IPS-NIHi11 (cell line): Measurements from ENCODE around the gene MAP1A.

ENCODE experiments used
- DNase-seq: peaks from one replicate; pipeline ENCODE4 v3.0.0; 2012; ENCODE audit warnings: mixed read lengths, low spot score

The MAP1A gene

GRCh38 chr15:43511012-43511885 is 6.2 kb upstream of the MAP1A start:
- no peak for DNase-seq

DNA sequence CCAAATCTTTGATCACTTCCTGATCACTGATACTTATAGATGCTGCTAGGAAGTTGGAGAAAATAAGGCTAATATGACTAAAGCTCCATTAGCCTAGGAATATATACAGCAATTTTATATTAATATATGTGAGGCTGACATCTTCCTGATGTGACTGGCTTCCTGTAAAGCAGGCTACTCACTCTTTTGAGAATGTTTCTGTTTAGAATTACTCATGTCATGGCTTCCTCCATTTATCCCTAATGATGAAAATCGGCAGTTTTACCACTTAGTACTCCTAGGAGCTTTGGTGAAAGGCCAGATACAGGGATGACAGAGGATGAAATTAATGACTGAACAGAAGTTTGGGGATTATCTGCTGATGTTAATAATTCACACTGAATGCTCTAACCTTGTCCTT is 3.9 kb upstream of the MAP1A start:
- no peak for DNase-seq

GRCh38 chr15:43514241-43515057 is 3.0 kb upstream of the MAP1A start:
- no peak for DNase-seq

GRCh38 chr15:43515741-43516140 is 1.7 kb upstream of the MAP1A start:
- no peak for DNase-seq

DNA sequence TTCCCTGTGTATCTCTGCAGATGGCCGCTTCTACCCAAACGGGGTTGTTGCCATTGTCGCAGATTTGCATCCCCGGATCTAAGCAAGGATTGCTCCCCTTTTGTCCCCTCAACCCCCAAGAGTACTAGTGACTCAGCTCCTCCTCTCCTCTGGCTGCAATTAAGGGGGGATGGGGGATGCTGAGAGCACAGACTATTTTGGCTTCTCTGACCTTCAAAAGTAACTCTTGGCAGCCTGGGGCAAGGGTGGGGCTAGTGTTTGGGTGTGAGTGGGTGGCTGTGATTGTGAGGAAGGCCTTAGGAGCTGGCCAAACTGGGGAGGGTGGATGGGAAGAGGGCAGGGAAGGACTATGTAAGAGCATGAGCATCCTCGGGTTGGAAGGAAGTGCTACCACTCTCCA is 1.2 kb upstream of the MAP1A start:
- no peak for DNase-seq

GRCh38 chr15:43516801-43517353 is 531 bp upstream of the MAP1A start:
- DNase-seq: no peak

DNA sequence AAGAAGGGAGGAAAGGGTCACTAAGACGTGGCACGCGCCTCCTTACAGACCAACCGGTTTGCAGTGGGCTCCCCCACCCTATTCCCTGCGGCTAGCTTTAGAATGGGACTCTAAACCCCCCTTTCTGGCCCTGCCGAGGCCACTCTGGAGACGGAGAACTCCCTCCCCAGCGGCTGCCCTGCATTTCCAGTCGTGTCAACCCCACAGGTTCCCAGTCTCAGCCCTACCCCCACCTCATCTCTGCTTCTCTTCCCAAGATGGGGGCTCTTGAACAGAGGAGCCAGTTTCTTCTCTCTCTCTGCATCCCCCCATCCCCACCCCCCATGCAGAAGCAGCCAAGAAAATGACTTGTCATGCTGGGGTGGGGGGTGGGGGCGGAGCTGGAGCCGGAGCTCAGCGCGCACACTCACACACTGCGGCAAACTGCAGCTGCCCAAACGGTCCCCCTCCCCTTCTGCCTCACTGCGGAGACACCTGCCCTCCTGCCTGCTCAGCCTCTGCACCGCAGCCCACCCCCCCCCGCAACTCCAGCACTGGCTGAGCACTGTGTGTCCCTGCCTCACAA is 871 bp downstream of the MAP1A start:
- DNase-seq: peak; percentile 76

- DNase-seq: no peak
Measured at GRCh38 chr15:43519196-43519595, 1.8 kb downstream of the MAP1A start.

DNA sequence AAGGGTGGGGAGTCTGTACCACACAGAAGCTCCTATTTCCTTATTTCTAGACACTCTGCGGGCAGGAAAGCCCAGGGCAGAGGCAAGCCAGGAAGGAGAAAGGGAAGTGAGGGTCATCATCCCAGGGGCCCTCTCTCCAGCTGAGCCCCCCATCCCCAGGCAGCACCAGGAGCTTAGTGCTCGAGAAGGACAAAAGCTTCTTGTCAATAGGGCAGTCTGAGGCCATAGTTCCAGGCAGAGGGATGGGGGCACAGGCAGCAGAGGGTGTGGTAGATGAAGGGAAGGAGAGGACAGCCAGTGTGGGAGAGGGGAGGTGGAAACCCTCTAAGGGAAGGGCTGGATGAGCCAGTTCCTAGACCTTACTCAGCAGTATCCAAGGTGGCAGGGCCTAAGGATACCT is 2.7 kb downstream of the MAP1A start:
- DNase-seq: no peak

DNA sequence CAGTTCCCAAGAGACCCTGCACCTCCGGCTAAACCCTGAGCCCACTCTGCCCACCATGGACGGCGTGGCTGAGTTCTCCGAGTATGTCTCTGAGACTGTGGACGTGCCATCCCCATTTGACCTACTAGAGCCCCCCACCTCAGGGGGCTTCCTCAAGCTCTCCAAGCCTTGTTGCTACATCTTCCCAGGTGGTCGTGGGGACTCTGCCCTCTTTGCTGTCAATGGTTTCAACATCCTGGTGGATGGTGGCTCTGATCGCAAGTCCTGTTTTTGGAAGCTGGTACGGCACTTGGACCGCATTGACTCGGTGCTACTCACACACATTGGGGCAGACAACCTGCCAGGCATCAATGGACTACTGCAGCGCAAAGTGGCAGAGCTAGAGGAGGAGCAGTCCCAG is 4.0 kb downstream of the MAP1A start:
- DNase-seq: no peak

- no peak for DNase-seq
Measured at GRCh38 chr15:43522247-43522646, 4.8 kb downstream of the MAP1A start.

DNA sequence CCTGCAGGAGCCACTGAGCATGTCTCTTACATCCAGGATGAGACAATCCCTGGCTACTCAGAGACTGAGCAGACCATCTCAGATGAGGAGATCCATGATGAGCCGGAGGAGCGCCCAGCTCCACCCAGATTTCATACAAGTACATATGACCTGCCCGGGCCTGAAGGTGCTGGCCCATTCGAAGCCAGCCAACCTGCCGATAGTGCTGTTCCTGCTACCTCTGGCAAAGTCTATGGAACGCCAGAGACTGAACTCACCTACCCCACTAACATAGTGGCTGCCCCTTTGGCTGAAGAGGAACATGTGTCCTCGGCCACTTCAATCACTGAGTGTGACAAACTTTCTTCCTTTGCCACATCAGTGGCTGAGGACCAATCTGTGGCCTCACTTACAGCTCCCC is 6.2 kb downstream of the MAP1A start:
- DNase-seq: no peak

DNA sequence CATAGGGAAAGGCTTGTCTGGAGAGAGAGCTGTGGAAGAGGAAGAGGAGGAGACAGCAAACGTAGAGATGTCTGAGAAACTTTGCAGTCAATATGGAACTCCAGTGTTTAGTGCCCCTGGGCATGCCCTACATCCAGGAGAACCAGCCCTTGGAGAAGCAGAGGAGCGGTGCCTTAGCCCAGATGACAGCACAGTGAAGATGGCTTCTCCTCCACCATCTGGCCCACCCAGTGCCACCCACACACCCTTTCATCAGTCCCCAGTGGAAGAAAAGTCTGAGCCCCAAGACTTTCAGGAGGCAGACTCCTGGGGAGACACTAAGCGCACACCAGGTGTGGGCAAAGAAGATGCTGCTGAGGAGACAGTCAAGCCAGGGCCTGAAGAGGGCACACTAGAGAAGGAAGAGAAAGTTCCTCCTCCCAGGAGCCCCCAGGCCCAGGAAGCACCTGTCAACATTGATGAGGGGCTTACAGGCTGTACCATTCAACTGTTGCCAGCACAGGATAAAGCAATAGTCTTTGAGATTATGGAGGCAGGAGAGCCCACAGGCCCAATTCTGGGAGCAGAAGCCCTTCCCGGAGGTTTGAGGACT is 6.9 kb downstream of the MAP1A start:
- no peak for DNase-seq

DNA sequence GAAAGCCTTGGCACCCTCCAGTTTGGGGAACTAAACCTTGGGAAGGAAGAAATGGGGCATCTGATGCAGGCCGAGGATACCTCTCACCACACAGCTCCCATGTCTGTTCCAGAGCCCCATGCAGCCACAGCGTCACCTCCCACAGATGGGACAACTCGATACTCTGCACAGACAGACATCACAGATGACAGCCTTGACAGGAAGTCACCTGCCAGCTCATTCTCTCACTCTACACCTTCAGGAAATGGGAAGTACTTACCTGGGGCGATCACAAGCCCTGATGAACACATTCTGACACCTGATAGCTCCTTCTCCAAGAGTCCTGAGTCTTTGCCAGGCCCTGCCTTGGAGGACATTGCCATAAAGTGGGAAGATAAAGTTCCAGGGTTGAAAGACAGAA is 7.7 kb downstream of the MAP1A start:
- no peak for DNase-seq

DNA sequence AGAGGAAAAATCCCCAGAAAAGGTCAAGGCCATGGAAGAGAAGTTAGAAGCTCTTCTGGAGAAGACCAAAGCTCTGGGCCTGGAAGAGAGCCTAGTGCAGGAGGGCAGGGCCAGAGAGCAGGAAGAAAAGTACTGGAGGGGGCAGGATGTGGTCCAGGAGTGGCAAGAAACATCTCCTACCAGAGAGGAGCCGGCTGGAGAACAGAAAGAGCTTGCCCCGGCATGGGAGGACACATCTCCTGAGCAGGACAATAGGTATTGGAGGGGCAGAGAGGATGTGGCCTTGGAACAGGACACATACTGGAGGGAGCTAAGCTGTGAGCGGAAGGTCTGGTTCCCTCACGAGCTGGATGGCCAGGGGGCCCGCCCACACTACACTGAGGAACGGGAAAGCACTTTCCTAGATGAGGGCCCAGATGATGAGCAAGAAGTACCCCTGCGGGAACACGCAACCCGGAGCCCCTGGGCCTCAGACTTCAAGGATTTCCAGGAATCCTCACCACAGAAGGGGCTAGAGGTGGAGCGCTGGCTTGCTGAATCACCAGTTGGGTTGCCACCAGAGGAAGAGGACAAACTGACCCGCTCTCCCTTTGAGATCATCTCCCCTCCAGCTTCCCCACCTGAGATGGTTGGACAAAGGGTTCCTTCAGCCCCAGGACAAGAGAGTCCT is 9.0 kb downstream of the MAP1A start:
- DNase-seq: no peak

DNA sequence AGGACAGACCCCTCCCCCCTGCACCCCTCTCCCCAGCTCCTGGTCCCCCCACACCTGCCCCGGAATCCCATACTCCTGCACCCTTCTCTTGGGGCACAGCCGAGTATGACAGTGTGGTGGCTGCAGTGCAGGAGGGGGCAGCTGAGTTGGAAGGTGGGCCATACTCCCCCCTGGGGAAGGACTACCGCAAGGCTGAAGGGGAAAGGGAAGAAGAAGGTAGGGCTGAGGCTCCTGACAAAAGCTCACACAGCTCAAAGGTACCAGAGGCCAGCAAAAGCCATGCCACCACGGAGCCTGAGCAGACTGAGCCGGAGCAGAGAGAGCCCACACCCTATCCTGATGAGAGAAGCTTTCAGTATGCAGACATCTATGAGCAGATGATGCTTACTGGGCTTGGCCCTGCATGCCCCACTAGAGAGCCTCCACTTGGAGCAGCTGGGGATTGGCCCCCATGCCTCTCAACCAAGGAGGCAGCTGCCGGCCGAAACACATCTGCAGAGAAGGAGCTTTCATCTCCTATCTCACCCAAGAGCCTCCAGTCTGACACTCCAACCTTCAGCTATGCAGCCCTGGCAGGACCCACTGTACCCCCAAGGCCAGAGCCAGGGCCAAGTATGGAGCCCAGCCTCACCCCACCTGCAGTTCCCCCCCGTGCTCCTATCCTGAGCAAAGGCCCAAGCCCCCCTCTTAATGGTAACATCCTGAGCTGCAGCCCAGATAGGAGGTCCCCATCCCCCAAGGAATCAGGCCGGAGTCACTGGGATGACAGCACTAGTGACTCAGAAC is 9.8 kb downstream of the MAP1A start:
- DNase-seq: no peak

- no peak for DNase-seq
Measured at GRCh38 chr15:43527802-43528541, 10.6 kb downstream of the MAP1A start.

GRCh38 chr15:43528542-43529007 is 11.2 kb downstream of the MAP1A start:
- DNase-seq: no peak

GRCh38 chr15:43529141-43529540 is 11.7 kb downstream of the MAP1A start:
- DNase-seq: no peak
